SKM-1 (cell line): Measurements from ENCODE around the gene NRGN.

ENCODE experiments used
- DNase-seq: peaks from one replicate; lab custom pipeline; 2025; ENCODE audit not compliant: unreplicated experiment; lab: John Stamatoyannopoulos, UW

The NRGN gene

DNA sequence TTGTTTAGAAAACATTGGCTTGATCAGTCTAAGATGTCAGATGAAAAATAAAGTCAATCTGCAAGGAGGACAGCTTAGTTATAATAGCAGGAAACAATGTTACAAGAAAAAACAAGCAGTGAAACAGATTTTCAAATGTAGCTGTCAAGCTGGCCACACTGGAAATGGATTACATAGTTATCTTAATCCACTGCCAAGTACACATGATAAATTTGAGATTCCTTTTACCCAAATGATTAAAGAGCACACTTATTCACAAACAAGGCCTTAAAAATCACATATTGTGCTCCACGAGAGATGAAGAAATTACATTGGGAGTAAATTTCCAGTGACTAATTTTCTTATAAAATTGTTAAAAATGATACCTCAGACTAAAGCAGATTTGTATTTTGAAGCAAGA, 39.8 kb downstream of the NRGN start:
- DNase-seq = no peak

DNA sequence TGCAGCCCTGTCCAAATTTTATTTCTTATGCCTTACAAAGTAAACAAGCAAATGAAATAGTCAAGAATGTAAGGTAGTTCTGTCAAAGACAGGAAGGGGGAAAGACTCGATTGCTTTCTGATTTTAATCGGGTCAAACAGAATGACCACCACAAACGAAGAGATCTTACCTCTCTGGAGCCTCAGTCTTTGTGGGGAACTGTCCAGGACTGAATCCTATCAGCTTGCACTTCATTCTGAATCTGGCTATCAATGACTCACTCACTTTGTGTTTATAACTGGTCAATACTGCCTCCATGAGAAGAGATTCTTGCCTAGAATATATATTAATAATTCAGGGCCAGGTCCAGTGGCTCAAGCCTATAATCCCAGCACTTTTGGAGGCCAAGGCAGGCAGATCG, 43.3 kb downstream of the NRGN start:
- DNase-seq = no peak

DNA sequence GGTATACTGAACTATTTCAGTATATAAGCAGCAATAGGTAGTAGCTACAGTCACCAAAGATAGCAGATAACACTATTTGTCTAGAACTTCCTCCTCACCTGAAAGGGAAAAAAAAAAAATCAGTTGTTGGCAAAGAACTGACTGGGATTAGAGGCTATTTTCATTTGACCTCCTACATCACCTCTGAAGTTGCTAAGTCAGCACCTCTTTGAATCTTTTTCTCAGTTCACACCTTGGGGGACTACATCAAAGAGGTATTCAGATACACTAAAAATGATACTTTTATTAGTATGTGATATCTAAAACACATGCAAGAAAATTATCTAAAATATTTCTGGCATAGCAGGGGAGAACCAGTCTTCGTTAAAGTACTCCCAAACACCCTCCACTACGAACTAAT, 44.3 kb downstream of the NRGN start:
- DNase-seq = no peak

DNA sequence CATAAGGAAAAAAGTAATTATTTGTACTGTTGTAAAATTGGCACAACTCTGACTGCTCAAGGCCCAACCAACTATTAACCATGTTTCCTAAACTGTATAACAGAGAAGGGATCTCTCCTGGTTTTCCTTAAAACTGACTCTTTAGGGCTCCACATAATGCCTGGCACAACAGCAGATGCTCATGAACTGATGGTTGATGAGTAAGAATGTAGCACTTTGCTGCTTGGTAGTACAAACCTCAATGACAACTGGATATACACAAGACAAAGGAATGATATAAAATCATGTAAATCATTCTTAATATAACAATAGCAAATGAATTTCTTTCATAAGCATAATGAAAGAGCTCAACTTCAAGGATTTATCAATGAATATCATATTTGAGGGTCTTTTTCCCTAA, 48.8 kb downstream of the NRGN start:
- DNase-seq = no peak

DNA sequence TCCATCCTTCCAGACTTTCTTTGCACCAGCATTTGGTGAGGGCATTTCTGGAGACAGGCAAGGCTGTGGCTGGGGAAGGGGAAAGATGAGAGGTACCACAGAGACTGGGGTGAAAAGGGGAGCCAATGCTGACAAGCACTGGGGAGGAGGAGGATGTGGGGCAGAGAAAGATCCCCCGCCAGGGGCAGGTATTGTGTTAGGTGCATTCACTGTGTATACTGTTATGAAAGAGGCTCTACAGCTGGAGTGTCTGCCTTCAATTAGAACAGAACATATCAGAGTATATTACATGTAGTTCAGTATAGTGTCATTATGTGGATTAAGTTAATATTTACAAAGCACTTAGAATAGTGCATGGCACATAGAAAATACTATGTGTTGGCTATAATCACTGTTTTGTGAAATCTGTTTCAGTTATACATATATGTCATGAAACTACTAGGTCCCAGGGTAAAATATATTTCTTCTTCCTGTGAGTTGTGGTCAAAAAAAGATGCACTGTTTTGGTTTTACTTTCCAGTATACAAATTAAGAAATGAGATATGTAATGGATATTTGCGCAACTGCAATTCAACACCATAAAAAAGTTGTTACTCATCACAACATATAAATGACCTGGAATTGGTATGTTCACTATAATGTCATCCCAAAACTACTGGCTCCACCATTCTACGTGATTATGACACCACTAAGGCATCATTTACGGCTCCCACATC, 52.0 kb downstream of the NRGN start:
- DNase-seq = no peak

DNA sequence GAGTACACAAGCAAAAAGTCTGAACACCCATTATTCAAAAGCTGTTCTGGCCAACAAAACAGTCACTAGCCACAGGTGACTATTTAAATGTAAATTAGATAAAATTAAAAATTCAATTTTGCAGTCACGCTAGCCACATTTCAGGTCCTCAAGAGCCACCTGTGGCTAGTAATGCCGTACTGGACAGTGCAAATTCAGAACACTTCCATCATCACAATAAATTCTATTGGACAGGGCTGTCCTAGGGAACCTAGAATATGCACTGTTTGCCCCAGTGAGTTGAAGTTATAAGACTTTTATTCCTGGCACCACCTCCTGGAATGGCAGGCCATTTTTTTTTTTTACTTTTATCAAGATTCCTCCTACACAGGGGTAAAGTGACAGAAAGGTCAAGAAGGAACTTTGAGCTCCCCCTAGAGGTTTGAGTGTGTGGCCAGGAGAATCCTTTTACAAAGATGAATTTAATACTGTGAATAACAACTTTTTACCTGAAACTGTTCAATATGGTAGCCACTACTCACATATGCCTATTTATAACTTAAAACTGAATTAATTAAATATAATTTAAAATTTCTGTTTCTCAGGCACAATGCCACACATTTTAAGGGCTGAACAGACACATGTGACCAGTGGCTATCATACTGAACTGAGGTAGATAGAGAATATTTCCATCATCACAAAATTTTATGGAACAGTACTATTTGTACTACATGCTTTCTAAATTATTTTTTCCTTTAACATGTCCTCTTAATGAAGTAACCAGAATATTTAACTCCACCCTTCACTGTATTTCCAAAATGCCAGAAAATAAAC, 53.9 kb downstream of the NRGN start:
- no peak for DNase-seq

DNA sequence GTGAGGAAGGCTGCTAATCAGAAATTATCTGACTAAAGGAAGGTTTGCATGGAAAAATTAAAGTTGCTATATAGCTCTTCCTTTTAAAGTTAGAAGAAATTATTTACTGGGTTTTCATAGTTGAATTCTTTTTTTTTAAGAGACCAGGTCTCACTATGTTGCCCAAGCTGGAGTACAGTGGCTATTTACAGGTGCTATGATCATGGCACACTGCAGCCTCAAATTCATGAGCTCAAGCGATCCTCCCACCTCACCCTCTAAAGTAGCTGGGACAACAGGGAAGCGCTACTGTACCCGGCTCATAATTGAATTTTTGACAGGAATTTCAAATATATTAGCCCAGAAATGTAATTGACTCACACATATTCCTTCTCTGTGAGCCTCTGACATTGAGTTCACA, 56.6 kb downstream of the NRGN start:
- no peak for DNase-seq
